ENCODE measurements around the gene SRMS. TPM values are rescaled to one million over a fixed set of nuclear protein-coding genes. Genes with fewer than 3 reads are reported as not detected.
A peak's percentile ranks its signal among the peaks of the same experiment; 100 is the strongest.

Gene SRMS
- total and polyA plus RNA-seq, 2 of the 13 experiments (the other 11 are each of a cell fraction or from before 2014, with no cell fraction given): not detected

- TF ChIP-seq, protein P1, sequence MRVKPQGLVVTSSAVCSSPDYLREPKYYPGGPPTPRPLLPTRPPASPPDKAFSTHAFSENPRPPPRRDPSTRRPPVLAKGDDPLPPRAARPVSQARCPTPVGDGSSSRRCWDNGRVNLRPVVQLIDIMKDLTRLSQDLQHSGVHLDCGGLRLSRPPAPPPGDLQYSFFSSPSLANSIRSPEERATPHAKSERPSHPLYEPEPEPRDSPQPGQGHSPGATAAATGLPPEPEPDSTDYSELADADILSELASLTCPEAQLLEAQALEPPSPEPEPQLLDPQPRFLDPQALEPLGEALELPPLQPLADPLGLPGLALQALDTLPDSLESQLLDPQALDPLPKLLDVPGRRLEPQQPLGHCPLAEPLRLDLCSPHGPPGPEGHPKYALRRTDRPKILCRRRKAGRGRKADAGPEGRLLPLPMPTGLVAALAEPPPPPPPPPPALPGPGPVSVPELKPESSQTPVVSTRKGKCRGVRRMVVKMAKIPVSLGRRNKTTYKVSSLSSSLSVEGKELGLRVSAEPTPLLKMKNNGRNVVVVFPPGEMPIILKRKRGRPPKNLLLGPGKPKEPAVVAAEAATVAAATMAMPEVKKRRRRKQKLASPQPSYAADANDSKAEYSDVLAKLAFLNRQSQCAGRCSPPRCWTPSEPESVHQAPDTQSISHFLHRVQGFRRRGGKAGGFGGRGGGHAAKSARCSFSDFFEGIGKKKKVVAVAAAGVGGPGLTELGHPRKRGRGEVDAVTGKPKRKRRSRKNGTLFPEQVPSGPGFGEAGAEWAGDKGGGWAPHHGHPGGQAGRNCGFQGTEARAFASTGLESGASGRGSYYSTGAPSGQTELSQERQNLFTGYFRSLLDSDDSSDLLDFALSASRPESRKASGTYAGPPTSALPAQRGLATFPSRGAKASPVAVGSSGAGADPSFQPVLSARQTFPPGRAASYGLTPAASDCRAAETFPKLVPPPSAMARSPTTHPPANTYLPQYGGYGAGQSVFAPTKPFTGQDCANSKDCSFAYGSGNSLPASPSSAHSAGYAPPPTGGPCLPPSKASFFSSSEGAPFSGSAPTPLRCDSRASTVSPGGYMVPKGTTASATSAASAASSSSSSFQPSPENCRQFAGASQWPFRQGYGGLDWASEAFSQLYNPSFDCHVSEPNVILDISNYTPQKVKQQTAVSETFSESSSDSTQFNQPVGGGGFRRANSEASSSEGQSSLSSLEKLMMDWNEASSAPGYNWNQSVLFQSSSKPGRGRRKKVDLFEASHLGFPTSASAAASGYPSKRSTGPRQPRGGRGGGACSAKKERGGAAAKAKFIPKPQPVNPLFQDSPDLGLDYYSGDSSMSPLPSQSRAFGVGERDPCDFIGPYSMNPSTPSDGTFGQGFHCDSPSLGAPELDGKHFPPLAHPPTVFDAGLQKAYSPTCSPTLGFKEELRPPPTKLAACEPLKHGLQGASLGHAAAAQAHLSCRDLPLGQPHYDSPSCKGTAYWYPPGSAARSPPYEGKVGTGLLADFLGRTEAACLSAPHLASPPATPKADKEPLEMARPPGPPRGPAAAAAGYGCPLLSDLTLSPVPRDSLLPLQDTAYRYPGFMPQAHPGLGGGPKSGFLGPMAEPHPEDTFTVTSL (CRISPR knock-in tag; IDR thresholded peaks at IDR 0.05; ENCODE audit: borderline replicate concordance): no peak
- TF ChIP-seq ZNF335 (CRISPR knock-in tag; IDR thresholded peaks at IDR 0.05) (0 out of 2 replicates have a peak, but pooled peaks have one; percentile 42), RFXAP (CRISPR knock-in tag; IDR thresholded peaks at IDR 0.05; ENCODE audit: borderline replicate concordance) (0 out of 2 replicates have a peak, but pooled peaks have one; percentile 49), RNF219 (CRISPR knock-in tag; IDR thresholded peaks at IDR 0.05) (no peak), ZNF468 (CRISPR knock-in tag; IDR thresholded peaks at IDR 0.05) (no peak), ETV5 (CRISPR knock-in tag; IDR thresholded peaks at IDR 0.05; ENCODE audit: borderline replicate concordance) (0 out of 2 replicates have a peak, but pooled peaks have one; percentile 7), SRY (CRISPR knock-in tag; IDR thresholded peaks at IDR 0.05) (peak; percentile 60; the same call in 1 of the 2 replicates), ZNF670 (CRISPR knock-in tag; IDR thresholded peaks at IDR 0.05; ENCODE audit: borderline replicate concordance) (no peak)
- TF ChIP-seq, protein P2, sequence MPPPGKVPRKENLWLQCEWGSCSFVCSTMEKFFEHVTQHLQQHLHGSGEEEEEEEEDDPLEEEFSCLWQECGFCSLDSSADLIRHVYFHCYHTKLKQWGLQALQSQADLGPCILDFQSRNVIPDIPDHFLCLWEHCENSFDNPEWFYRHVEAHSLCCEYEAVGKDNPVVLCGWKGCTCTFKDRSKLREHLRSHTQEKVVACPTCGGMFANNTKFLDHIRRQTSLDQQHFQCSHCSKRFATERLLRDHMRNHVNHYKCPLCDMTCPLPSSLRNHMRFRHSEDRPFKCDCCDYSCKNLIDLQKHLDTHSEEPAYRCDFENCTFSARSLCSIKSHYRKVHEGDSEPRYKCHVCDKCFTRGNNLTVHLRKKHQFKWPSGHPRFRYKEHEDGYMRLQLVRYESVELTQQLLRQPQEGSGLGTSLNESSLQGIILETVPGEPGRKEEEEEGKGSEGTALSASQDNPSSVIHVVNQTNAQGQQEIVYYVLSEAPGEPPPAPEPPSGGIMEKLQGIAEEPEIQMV (CRISPR knock-in tag; IDR thresholded peaks at IDR 0.05; ENCODE audit: low read depth): peak; percentile 26; the same call in 1 of the 2 replicates
- TF ChIP-seq, protein P3, sequence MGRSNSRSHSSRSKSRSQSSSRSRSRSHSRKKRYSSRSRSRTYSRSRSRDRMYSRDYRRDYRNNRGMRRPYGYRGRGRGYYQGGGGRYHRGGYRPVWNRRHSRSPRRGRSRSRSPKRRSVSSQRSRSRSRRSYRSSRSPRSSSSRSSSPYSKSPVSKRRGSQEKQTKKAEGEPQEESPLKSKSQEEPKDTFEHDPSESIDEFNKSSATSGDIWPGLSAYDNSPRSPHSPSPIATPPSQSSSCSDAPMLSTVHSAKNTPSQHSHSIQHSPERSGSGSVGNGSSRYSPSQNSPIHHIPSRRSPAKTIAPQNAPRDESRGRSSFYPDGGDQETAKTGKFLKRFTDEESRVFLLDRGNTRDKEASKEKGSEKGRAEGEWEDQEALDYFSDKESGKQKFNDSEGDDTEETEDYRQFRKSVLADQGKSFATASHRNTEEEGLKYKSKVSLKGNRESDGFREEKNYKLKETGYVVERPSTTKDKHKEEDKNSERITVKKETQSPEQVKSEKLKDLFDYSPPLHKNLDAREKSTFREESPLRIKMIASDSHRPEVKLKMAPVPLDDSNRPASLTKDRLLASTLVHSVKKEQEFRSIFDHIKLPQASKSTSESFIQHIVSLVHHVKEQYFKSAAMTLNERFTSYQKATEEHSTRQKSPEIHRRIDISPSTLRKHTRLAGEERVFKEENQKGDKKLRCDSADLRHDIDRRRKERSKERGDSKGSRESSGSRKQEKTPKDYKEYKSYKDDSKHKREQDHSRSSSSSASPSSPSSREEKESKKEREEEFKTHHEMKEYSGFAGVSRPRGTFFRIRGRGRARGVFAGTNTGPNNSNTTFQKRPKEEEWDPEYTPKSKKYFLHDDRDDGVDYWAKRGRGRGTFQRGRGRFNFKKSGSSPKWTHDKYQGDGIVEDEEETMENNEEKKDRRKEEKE (IDR thresholded peaks at IDR 0.05): no peak
- TF ChIP-seq, protein P4, sequence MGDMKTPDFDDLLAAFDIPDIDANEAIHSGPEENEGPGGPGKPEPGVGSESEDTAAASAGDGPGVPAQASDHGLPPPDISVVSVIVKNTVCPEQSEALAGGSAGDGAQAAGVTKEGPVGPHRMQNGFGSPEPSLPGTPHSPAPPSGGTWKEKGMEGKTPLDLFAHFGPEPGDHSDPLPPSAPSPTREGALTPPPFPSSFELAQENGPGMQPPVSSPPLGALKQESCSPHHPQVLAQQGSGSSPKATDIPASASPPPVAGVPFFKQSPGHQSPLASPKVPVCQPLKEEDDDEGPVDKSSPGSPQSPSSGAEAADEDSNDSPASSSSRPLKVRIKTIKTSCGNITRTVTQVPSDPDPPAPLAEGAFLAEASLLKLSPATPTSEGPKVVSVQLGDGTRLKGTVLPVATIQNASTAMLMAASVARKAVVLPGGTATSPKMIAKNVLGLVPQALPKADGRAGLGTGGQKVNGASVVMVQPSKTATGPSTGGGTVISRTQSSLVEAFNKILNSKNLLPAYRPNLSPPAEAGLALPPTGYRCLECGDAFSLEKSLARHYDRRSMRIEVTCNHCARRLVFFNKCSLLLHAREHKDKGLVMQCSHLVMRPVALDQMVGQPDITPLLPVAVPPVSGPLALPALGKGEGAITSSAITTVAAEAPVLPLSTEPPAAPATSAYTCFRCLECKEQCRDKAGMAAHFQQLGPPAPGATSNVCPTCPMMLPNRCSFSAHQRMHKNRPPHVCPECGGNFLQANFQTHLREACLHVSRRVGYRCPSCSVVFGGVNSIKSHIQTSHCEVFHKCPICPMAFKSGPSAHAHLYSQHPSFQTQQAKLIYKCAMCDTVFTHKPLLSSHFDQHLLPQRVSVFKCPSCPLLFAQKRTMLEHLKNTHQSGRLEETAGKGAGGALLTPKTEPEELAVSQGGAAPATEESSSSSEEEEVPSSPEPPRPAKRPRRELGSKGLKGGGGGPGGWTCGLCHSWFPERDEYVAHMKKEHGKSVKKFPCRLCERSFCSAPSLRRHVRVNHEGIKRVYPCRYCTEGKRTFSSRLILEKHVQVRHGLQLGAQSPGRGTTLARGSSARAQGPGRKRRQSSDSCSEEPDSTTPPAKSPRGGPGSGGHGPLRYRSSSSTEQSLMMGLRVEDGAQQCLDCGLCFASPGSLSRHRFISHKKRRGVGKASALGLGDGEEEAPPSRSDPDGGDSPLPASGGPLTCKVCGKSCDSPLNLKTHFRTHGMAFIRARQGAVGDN (CRISPR knock-in tag; IDR thresholded peaks at IDR 0.05): peak; percentile 53
Observed at GRCh38 chr20:63580796-63581461, 33.4 kb upstream of the SRMS start (continued).
